OCI-LY7 (cell line): ENCODE data around the gene TMEM53.

Experiments
- EZH2phosphoT487 ChIP-seq: fragments of 200-600 bp; sonication (generic); IDR thresholded peaks from 2 replicates; pipeline ENCODE4 v1.6.1; 2018; ENCODE audit warnings: low read depth, borderline replicate concordance, mild to moderate bottlenecking, mixed run types, antibody characterized with exemption, low read length, moderate library complexity, mixed read lengths
- TF ChIP-seq, protein P1 (sequence below): fragments of 200-600 bp; sonication (generic); conservative IDR thresholded peaks from 2 replicates; pipeline ENCODE4 v1.5.1; 2014; ENCODE audit warnings: mild to moderate bottlenecking, antibody characterized with exemption, low read length, moderate library complexity, mixed read lengths

DNA sequence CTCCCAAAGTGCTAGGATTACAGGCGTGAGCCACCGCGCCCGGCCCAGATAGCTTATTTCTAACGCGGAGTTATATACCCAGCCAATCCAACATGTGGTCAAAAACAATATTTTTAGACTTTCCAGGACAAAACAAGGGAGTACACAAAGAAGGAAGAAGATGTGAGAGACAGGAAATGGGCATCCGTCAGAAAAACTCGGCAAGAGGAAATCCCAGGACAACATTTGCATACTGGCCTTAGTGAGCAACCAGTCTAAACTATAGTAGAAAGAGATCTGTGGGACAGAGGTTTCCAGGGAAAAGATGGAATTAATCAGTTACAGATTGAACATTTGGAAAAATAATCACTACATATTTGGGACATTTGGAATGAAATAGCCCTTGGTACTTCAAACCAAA lies 11.6 kb upstream of the TMEM53 start:
- TF ChIP-seq, protein P1, sequence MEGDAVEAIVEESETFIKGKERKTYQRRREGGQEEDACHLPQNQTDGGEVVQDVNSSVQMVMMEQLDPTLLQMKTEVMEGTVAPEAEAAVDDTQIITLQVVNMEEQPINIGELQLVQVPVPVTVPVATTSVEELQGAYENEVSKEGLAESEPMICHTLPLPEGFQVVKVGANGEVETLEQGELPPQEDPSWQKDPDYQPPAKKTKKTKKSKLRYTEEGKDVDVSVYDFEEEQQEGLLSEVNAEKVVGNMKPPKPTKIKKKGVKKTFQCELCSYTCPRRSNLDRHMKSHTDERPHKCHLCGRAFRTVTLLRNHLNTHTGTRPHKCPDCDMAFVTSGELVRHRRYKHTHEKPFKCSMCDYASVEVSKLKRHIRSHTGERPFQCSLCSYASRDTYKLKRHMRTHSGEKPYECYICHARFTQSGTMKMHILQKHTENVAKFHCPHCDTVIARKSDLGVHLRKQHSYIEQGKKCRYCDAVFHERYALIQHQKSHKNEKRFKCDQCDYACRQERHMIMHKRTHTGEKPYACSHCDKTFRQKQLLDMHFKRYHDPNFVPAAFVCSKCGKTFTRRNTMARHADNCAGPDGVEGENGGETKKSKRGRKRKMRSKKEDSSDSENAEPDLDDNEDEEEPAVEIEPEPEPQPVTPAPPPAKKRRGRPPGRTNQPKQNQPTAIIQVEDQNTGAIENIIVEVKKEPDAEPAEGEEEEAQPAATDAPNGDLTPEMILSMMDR: no peak
- no peak for TF ChIP-seq EZH2phosphoT487
